ENCODE data around the gene C17orf113. TPM values are rescaled to one million over a fixed set of nuclear protein-coding genes. Genes with fewer than 3 reads are reported as not detected.

Gene C17orf113
- total and polyA plus RNA-seq, 11 donors: 0.24 to 1.2 (median 0.72) TPM

DNA sequence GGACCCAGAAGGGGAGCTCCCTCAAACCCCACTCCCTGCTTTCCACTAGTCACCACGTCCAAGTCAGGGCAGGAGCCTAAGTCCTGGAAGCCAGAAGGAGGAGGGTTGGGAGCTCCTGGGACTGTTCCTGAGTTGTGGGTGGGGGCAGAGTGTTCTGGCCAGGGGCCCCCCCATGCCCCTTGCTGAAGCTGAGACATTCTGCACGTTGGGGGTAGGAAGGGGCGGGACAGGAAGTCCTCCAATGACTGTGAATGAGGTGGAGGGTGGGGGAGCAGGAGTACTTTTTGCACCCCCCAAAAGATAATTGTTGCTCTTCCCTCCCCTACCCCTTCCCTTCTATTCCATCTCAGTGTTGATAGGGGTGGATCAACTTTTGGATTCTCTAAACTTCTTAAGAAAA, 21.4 kb upstream of the C17orf113 start:
- intact Hi-C loops (cut with DNase I): no loop called here
- no peak for ATAC-seq
- Histone ChIP-seq H3K27me3 (peaks cover 0 to 36% (median 21%) of the 10 kb centered on the region in 9 donors), H3K36me3 (no peaks in the 10 kb centered on the region), H3K9me3 (no peaks in the 10 kb centered on the region), H3K4me3 (peak overlapping the region in 5 of 12 donors; percentile 22 to 51 (median 39)), H3K27ac (no peak overlapping the region), H3K4me1 (peaks cover 0 to 12% (median 6%) of the 10 kb centered on the region in 12 donors)
- TF ChIP-seq POLR2A (IDR thresholded peaks at IDR 0.05): no peak
- TF ChIP-seq, protein P1, sequence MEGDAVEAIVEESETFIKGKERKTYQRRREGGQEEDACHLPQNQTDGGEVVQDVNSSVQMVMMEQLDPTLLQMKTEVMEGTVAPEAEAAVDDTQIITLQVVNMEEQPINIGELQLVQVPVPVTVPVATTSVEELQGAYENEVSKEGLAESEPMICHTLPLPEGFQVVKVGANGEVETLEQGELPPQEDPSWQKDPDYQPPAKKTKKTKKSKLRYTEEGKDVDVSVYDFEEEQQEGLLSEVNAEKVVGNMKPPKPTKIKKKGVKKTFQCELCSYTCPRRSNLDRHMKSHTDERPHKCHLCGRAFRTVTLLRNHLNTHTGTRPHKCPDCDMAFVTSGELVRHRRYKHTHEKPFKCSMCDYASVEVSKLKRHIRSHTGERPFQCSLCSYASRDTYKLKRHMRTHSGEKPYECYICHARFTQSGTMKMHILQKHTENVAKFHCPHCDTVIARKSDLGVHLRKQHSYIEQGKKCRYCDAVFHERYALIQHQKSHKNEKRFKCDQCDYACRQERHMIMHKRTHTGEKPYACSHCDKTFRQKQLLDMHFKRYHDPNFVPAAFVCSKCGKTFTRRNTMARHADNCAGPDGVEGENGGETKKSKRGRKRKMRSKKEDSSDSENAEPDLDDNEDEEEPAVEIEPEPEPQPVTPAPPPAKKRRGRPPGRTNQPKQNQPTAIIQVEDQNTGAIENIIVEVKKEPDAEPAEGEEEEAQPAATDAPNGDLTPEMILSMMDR (IDR thresholded peaks at IDR 0.05): no peak
- DNase-seq: no peak
- WGBS, 4 donors: 22 to 33% (median 27%) methylated on average over 3 of the region's 3 CpGs

DNA sequence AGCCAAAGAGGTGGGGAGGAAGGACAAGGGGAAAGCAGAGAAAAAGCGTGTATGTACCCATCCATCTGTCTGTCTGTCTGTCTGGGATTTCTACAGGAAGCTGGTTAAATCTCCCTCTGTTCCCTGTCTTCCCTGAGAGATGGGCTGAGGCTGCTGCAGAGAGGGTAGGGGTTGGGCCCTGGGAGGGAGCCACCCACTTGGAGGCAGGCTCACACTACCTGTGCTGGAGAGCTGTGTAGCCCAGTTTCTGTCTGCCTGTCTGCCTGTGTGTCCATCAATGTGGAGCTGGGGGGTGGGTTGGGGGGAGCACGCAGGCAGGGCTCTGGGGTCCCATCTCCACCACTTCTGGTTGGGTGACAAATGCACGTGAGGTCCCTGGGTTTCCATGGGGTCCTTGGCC, 18.6 kb upstream of the C17orf113 start:
- no peaks in the 10 kb centered on the region for H3K9me3 ChIP-seq
- intact Hi-C loops (cut with DNase I): loop anchor here (5.0 to 10.0 kb wide), 7 partner anchors 33 to 116 kb away; partner anchors contain the start of genes DHX58 (in 2 of the 10), CNP (in 1 of the 10), HCRT (in 1 of the 10) and KCNH4 (in 1 of the 10)
- no peaks in the 10 kb centered on the region for H3K36me3 ChIP-seq
- no peak overlapping the region for H3K4me3 ChIP-seq
- DNase-seq (no peak), ATAC-seq (no peak)
- H3K27ac ChIP-seq: no peak overlapping the region
- peaks cover 0 to 14% (median 6%) of the 10 kb centered on the region in 12 donors for H3K4me1 ChIP-seq
- H3K27me3 ChIP-seq: peaks cover 0 to 35% (median 21%) of the 10 kb centered on the region in 9 donors
- WGBS, 4 donors: 82 to 96% (median 86%) methylated on average over 2 to 3 of the region's 3 CpGs
- TF ChIP-seq POLR2A (IDR thresholded peaks at IDR 0.05): no peak
- TF ChIP-seq, protein P1 (IDR thresholded peaks at IDR 0.05): no peak

DNA sequence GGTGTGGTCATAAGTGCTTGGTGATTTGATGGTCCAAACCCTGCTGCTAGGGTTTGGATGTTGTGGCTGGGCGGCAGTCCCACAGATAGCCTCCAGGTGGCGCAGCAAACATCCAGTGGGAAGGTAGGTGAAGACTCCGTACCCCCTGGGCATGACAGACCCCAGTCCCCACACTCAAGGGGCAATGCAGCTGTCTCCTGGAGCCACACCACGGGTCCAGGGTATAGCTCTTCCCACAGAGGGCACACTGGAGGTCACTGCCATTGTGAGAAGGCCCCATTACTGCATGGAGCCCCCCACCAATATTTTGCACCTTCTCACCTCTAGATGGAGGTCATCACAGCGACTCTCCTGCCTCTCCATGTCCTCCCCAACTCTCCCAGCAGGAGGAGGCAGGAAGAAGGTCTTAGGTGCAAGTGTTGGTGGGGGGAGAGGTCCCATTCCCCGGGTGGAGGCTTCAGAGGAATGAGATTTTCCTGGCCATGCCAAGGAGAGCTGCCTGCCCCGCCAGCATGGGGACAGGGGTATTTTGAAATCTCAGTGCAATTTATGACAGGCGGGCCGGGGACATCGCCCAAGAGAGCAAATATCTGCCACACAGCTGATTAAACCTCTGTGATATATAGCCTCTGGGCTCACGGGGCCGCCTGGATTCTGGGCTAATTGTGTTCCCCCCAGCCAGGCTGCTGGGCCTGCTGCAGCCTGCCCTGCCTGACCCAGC, 17.1 kb upstream of the C17orf113 start:
- TF ChIP-seq, protein P1 (IDR thresholded peaks at IDR 0.05): peak; percentile 75 to 94 (median 87)
- TF ChIP-seq POLR2A (IDR thresholded peaks at IDR 0.05): no peak
- peaks cover 0 to 22% (median 13%) of the 10 kb centered on the region in 9 donors for H3K27me3 ChIP-seq
- H3K36me3 ChIP-seq: no peaks in the 10 kb centered on the region
- no peak overlapping the region for H3K4me3 ChIP-seq
- H3K27ac ChIP-seq: no peak overlapping the region
- intact Hi-C loops (cut with DNase I): loop anchor here (2.0 to 10.0 kb wide), 9 partner anchors 35 to 117 kb away; partner anchors contain the start of genes DHX58 (in 2 of the 10), CNP (in 1 of the 10), HCRT (in 1 of the 10) and KCNH4 (in 1 of the 10)
- ATAC-seq (peak in 2 of 4 donors; percentile 40 to 46), DNase-seq (peak; percentile 28 to 73 (median 51))
- H3K9me3 ChIP-seq: no peaks in the 10 kb centered on the region
- peaks cover 0 to 19% (median 7%) of the 10 kb centered on the region in 12 donors for H3K4me1 ChIP-seq
- 50 to 67% (median 52%) methylated on average over 8 to 12 of the region's 12 CpGs for WGBS, 4 donors

DNA sequence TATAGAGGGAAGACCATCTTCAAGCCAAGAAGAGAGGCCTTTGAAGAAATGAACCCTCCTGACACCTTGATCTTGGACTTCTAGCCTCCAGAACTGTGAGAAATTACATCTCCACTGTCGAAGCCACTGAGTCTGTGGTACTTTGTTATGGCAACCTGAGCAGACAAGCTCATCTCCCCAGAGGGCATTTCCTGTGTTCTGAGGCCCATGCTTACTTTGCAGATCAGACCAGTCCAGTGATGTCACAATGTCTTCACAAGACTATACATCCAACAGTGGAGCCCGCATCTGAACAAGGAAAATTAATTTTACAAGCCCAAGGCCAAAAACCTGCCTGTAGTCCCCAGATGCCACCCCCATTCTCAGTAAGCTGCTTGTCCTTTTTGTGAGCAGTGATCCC, 14.8 kb upstream of the C17orf113 start:
- Histone ChIP-seq H3K9me3 (no peaks in the 10 kb centered on the region), H3K27ac (no peak overlapping the region), H3K4me3 (no peak overlapping the region), H3K27me3 (no peaks in the 10 kb centered on the region), H3K4me1 (peaks cover 0 to 10% (median 2%) of the 10 kb centered on the region in 12 donors), H3K36me3 (no peaks in the 10 kb centered on the region)
- intact Hi-C loops (cut with DNase I): loop anchor here (5.0 to 10.0 kb wide), 7 partner anchors 37 to 120 kb away; partner anchors contain the start of genes DHX58 (in 2 of the 10), CNP (in 1 of the 10), HCRT (in 1 of the 10) and KCNH4 (in 1 of the 10)
- DNase-seq: no peak
- no peak for ATAC-seq
- TF ChIP-seq, protein P1 (IDR thresholded peaks at IDR 0.05): no peak
- no peak for TF ChIP-seq POLR2A (IDR thresholded peaks at IDR 0.05)
- 77 to 90% (median 84%) methylated on average over 2 of the region's 2 CpGs for WGBS, 4 donors

All from heart left ventricle (tissue), 16 donors.